Activated naive CD4-positive, alpha-beta T cell treated with Interleukin-2 at 50 U/mL for 16 hours (primary cell): Measurements from ENCODE around the gene RPL4.

ENCODE experiments used
- DNase-seq: peaks from one replicate; pipeline ENCODE4 v3.0.0-alpha.2; 2020

RPL4 gene

DNA sequence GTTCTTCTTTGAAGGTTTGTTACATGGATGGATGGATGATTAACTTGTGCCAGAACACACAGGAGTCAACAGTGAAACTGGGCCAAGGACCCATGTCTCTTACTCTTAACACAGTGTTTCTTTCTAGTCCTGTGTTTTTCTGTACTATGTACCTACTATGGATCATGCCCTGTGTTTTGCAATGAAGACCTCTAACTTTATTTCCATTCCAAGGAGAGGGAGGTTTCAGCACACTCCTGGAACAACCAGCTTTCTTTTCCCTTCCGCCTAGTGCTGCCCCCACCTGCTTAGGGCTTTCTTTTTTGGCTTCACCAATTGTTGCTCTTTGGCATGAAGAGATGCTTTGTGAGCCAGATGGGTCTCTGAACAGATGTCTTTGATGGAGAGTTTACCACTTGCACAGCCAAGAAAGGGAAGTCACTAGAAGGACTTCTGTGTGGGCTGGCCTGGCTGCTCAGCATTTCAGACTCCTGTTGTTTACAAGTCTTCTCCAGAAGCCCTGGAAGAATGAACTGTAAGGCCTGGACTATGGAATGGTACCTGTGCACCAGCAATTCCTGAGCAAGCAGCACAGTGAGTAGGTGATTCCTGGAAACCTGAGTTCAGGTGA is 51.6 kb downstream of the RPL4 start:
- DNase-seq, result no peak

DNA sequence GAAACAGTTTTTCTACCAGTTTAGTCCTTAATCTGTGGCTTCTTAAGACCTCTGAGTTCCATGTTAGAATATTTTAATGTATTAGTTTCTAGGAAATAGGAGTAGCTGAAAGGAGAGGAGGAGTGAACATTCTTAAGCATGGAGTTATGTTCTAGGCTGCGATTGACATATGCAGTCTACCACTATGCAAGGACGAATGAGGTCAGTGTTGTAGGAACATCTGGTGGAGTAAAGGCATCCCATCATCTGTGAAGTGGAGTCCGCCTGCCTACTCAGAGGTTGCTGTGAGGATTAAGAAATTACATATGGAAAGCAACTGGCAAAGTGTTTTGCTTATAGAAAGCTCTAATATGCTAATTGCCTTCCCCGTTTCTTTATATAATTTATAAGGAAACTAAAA is 52.2 kb downstream of the RPL4 start:
- no peak for DNase-seq
